K562 (cell line): ENCODE data around the gene GON7. TPM values are rescaled to one million over a fixed set of nuclear protein-coding genes. Genes with fewer than 3 reads are reported as not detected.

Experiments
- ATAC-seq: fragments of 200-7000 bp; cut with Tn5 transposase; 3 replicates; pipeline ENCODE4 v1.9.1; 2020; ENCODE audit warnings: moderate library complexity
- BruUV-seq: library from RNA; stranded (reverse); fragments of 400-500 nt; replicated peaks from 2 replicates; lab custom pipeline; 2021; lab: Mats Ljungman, UMichigan
- CTCF ChIA-PET: fragments of 300-600 bp; formaldehyde crosslinking; extraction: SDS; loops from one replicate; lab custom pipeline; 2021; ENCODE audit warnings: low intra/inter-chr PET ratio; lab: Yijun Ruan, JAX
- POLR2A ChIA-PET: fragments of 300-600, 350-650 bp; sonication (Branson Sonifier 250); formaldehyde crosslinking; extraction: SDS; loops from one replicate; lab custom pipeline; 2021; ENCODE audit warnings: antibody characterized with exemption, inconsistent platforms; lab: Yijun Ruan, JAX
- DNase-seq, 4 experiments: peaks; one replicate each; pipeline versions ENCODE4 v3.0.0 to v3.0.0-alpha.2; 2011 to 2018; ENCODE audit warnings: low spot score in 3 of 4, mixed read lengths in 3 of 4; ENCODE audit errors: extremely low read depth in 1 of 4
- FAIRE-seq: peaks from 2 replicates; lab custom pipeline; 2011; peaks lifted over from hg19 to GRCh38; lab: Jason Lieb, UNC
- H2AFZ ChIP-seq: 2 replicates; pipeline ENCODE4 v1.6.0; 2011; ENCODE audit warnings: low read depth, low read length, control low read depth, inconsistent platforms
- H3K27ac ChIP-seq: fragments of 200-600 bp; 3 replicates; pipeline ENCODE4 v1.8.0; 2011; ENCODE audit warnings: low read depth, mild to moderate bottlenecking, control low read depth, inconsistent platforms, low read length, moderate library complexity, mixed read lengths; ENCODE audit errors: extremely low read depth
- H3K27me3 ChIP-seq, 2 experiments: fragments of 300-600 bp in 1 of 2; 2 replicates in 1 of 2; 3 replicates in 1 of 2; pipeline versions ENCODE4 v1.6.0 to v1.8.0; 2011; ENCODE audit warnings: inconsistent platforms in 2 of 2, low read length in 2 of 2, mild to moderate bottlenecking in 1 of 2, mixed read lengths in 1 of 2, moderate library complexity in 1 of 2; ENCODE audit not compliant: control insufficient read depth in 2 of 2, insufficient read depth in 2 of 2
- H3K36me3 ChIP-seq: fragments of 300-600 bp; 3 replicates; pipeline ENCODE4 v1.8.0; 2011; ENCODE audit warnings: mild to moderate bottlenecking, low read length, inconsistent platforms; ENCODE audit not compliant: control insufficient read depth, insufficient read depth
- H3K4me1 ChIP-seq, 2 experiments: fragments of 200-600 bp in 1 of 2; replicated peaks in 1 of 2; 2 replicates in 1 of 2; 3 replicates in 1 of 2; pipeline versions ENCODE4 v1.5.1 to v1.8.0; 2011; ENCODE audit warnings: inconsistent platforms in 2 of 2, low read length in 2 of 2, mild to moderate bottlenecking in 1 of 2, mixed read lengths in 1 of 2, moderate library complexity in 1 of 2; ENCODE audit not compliant: control insufficient read depth in 2 of 2, insufficient read depth in 2 of 2
- H3K4me2 ChIP-seq: 2 replicates; pipeline ENCODE4 v1.6.1; 2011; ENCODE audit warnings: low read length, control low read depth, inconsistent platforms, mixed read lengths; ENCODE audit not compliant: insufficient read depth
- H3K4me3 ChIP-seq: fragments of 200-600 bp; sonication (generic), shearing (Covaris generic); 2 replicates; pipeline ENCODE4 v1.5.1; 2016; ENCODE audit warnings: control low read depth, inconsistent platforms
- H3K79me2 ChIP-seq: fragments of 200-600 bp; 3 replicates; pipeline ENCODE4 v1.8.0; 2011; ENCODE audit warnings: low read length, inconsistent platforms; ENCODE audit not compliant: control insufficient read depth, insufficient read depth
- H3K9ac ChIP-seq, 2 experiments: 2 replicates each; pipeline versions ENCODE4 v1.6.0 to v1.6.1; 2011; ENCODE audit warnings: low read depth in 2 of 2, low read length in 2 of 2, control low read depth in 1 of 2, inconsistent platforms in 1 of 2, mild to moderate bottlenecking in 1 of 2, mixed read lengths in 1 of 2; ENCODE audit not compliant: insufficient read depth in 1 of 2
- H3K9me1 ChIP-seq: one replicate; pipeline ENCODE4 v1.6.0; 2011; ENCODE audit warnings: inconsistent platforms, mild to moderate bottlenecking, low read length, moderate library complexity; ENCODE audit not compliant: control insufficient read depth, insufficient read depth
- H3K9me3 ChIP-seq: replicated peaks from 2 replicates; pipeline ENCODE4 v1.5.1; 2011; ENCODE audit warnings: low read depth, low read length, inconsistent platforms; ENCODE audit not compliant: control insufficient read depth, insufficient read depth
- H4K20me1 ChIP-seq: replicated peaks from 2 replicates; pipeline ENCODE4 v1.6.1; 2011; ENCODE audit warnings: low read length, inconsistent platforms, mixed read lengths; ENCODE audit not compliant: control insufficient read depth, insufficient read depth
- CBX5 ChIP-seq: IDR thresholded peaks from 2 replicates; pipeline ENCODE4 v1.6.1; 2014; ENCODE audit warnings: low read depth, borderline replicate concordance
- CCNT2 ChIP-seq: IDR thresholded peaks from 2 replicates; pipeline ENCODE4 v1.6.1; 2011; ENCODE audit warnings: borderline replicate concordance, low read depth, mild to moderate bottlenecking, moderate library complexity, mixed read lengths, low read length; ENCODE audit not compliant: insufficient read length; ENCODE audit errors: extremely low read depth
- GABPB2 ChIP-seq: fragments of 250-450 bp; sonication (Bioruptor Pico); conservative IDR thresholded peaks from 2 replicates; pipeline ENCODE4 v1.5.1; 2021; ENCODE audit warnings: mild to moderate bottlenecking
- GATA2 ChIP-seq: sonication (generic); formaldehyde crosslinking; IDR thresholded peaks from 2 replicates; pipeline ENCODE4 v1.4.0; 2020; ENCODE audit warnings: mild to moderate bottlenecking, missing genetic modification reagents
- NFATC3 ChIP-seq: fragments of 450-650 bp; IDR thresholded peaks from 2 replicates; pipeline ENCODE4 v1.6.1; 2017; ENCODE audit warnings: mild to moderate bottlenecking
- NFYB ChIP-seq: IDR thresholded peaks from 2 replicates; pipeline ENCODE4 v1.6.1; 2011; ENCODE audit warnings: mild to moderate bottlenecking, moderate library complexity; ENCODE audit not compliant: insufficient read length; ENCODE audit errors: extremely low read depth
- SMARCC2 ChIP-seq: fragments of 450-650 bp; IDR thresholded peaks from 2 replicates; pipeline ENCODE4 v1.6.1; 2017; ENCODE audit warnings: antibody characterized with exemption, moderate library complexity, mild to moderate bottlenecking, low read depth
- SMC3 ChIP-seq: conservative IDR thresholded peaks from 2 replicates; pipeline ENCODE4 v1.6.1; 2011; ENCODE audit warnings: low read depth, low read length, improper control_type of control experiment; ENCODE audit not compliant: insufficient read depth
- ZKSCAN8 ChIP-seq: fragments of 200-800 bp; sonication (Bioruptor generic); IDR thresholded peaks from 2 replicates; pipeline ENCODE4 v1.6.1; 2016; ENCODE audit warnings: missing genetic modification characterization, missing compliant biosample characterization
- WGBS: fragments of 100-300 bp; shearing (Covaris generic); methylation state at CpG from one replicate; pipeline ENCODE4 v1.1.6; 2016; ENCODE audit warnings: low coverage, mixed read lengths; ENCODE audit not compliant: insufficient coverage; ENCODE audit errors: missing lambda C conversion rate; 5-methylcytosine and 5-hydroxymethylcytosine counted together
- in situ Hi-C: fragments of 300-500 bp; cut with MboI; formaldehyde crosslinking; loops from 4 replicates; pipeline ENCODE4 v1.15.0; 2018; ENCODE audit warnings: inconsistent platforms, mixed read lengths
- intact Hi-C: fragments of 100-400 bp; cut with micrococcal nuclease; formaldehyde crosslinking; loops from 2 replicates; pipeline ENCODE4 v1.14.2; 2022
- polyA plus RNA-seq, 8 experiments: library from polyadenylated mRNA; depleted of rRNA in 4 of 8; stranded (reverse) in 5 of 8; unstranded in 3 of 8; fragments of >200 nt; fragmentation: Nextera tagmentation in 2 of 8; fragmentation: Illumina TruSeq in 1 of 8; extraction: Ambion mirVana in 2 of 8; extraction: Trizol in 1 of 8; gene quantifications; 2 replicates each; pipeline versions ENCODE4 v1.2.1 to v1.2.3, GENCODE V29; 2011 to 2014; ENCODE audit warnings: inconsistent platforms in 1 of 8, missing spikeins in 1 of 8
- total RNA-seq, 7 experiments: library from RNA; depleted of rRNA in 6 of 7; stranded (reverse); fragments of >200 nt in 6 of 7; fragmentation: Illumina TruSeq in 2 of 7; extraction: Trizol in 2 of 7; gene quantifications; 2 replicates each; pipeline versions ENCODE4 v1.2.1 to v1.2.3, GENCODE V29; 2011 to 2021; ENCODE audit warnings: low replicate concordance in 1 of 7
- TF ChIP-seq, protein P1 (sequence below): fragments of 250-450 bp; sonication (Bioruptor Pico); IDR thresholded peaks from 2 replicates; pipeline ENCODE4 v1.5.0; 2021; ENCODE audit warnings: mild to moderate bottlenecking, borderline replicate concordance

The GON7 gene
- total and polyA plus RNA-seq, 9 of the 15 experiments (the other 6 are each of a cell fraction or from before 2014, with no cell fraction given), result 13.7 to 34.0 (median 23.9) TPM

DNA sequence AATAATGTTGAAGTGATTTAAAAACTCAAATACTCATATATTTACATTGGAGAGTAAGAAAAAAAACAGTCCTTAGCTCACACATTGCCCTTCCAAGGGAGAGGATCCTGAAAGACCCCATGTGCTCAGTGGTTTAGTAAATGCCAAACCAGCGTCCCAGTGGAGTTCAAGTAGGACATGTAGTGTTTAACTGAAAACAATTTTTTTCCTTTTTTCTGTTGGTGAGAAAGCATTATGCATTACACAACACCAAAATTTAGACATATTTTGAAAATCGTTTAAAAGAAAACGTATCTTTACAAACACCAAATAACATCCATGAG lies 33.8 kb upstream of the GON7 start:
- H3K4me1 ChIP-seq, result no peaks in the 10 kb centered on the region
- ATAC-seq, result no peak
- H3K27me3 ChIP-seq, result no peaks in the 10 kb centered on the region
- DNase-seq, result no peak
- CTCF ChIA-PET, result no interaction called here
- POLR2A ChIA-PET, result interaction anchor here (0.7 kb wide), 1 partner anchor 47 kb away, joined by 3 read pairs; no protein-coding TSS in a partner anchor
- H2AFZ ChIP-seq, result no peak overlapping the region
- no peaks in the 10 kb centered on the region for H3K9me3 ChIP-seq
- H3K9ac ChIP-seq, result no peak overlapping the region
- H3K4me3 ChIP-seq, result no peak overlapping the region
- H3K27ac ChIP-seq, result no peak overlapping the region
- no TSS peak for BruUV-seq
- FAIRE-seq, result no peak
- in situ Hi-C loops (loop anchor here (5.0 kb wide), 1 partner anchor 302 kb away; no protein-coding TSS in a partner anchor), intact Hi-C loops (no loop called here)
- H3K79me2 ChIP-seq, result no peaks in the 10 kb centered on the region
- TF ChIP-seq SMC3 (no peak), CCNT2 (no peak), ZKSCAN8 (CRISPR knock-in tag) (no peak), GABPB2 (no peak), NFATC3 (no peak), NFYB (no peak), SMARCC2 (no peak), CBX5 (no peak), GATA2 (CRISPR knock-in tag) (no peak)
- TF ChIP-seq, protein P1, sequence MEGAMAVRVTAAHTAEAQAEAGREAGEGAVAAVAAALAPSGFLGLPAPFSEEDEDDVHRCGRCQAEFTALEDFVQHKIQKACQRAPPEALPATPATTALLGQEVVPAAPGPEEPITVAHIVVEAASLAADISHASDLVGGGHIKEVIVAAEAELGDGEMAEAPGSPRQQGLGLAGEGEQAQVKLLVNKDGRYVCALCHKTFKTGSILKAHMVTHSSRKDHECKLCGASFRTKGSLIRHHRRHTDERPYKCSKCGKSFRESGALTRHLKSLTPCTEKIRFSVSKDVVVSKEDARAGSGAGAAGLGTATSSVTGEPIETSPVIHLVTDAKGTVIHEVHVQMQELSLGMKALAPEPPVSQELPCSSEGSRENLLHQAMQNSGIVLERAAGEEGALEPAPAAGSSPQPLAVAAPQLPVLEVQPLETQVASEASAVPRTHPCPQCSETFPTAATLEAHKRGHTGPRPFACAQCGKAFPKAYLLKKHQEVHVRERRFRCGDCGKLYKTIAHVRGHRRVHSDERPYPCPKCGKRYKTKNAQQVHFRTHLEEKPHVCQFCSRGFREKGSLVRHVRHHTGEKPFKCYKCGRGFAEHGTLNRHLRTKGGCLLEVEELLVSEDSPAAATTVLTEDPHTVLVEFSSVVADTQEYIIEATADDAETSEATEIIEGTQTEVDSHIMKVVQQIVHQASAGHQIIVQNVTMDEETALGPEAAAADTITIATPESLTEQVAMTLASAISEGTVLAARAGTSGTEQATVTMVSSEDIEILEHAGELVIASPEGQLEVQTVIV (CRISPR knock-in tag), result no peak
- H4K20me1 ChIP-seq, result no peaks in the 10 kb centered on the region
- H3K9me1 ChIP-seq, result no peaks in the 10 kb centered on the region
- peaks cover 21% of the 10 kb centered on the region for H3K36me3 ChIP-seq
- 67% methylated on average over 3 of the region's 3 CpGs for WGBS
- H3K4me2 ChIP-seq, result no peak overlapping the region
